ENCODE measurements around the gene ZFHX3.

The ZFHX3 gene

GRCh38 chr16:72808754-72809153, 239.2 kb downstream of the ZFHX3 start:
- Histone ChIP-seq H3K9ac (ENCODE audit: low read length) (no peak overlapping the region), H3K36me3 (ENCODE audit: insufficient read depth, low read length) (peaks cover 24% of the 10 kb centered on the region), H3K9me3 (ENCODE audit: low read length) (no peaks in the 10 kb centered on the region), H3K27me3 (ENCODE audit: control insufficient read depth in 1 of 2, insufficient read depth in 2 of 2, low read length in 2 of 2) (no peaks in the 10 kb centered on the region), H3K27ac (ENCODE audit: low read depth, low read length) (no peak overlapping the region), H3K4me3 (ENCODE audit: low read depth in 1 of 2, low read length in 2 of 2) (no peak overlapping the region), H3K4me1 (ENCODE audit: insufficient read depth, low read length) (no peaks in the 10 kb centered on the region)

- H3K4me3 ChIP-seq (ENCODE audit: low read depth in 1 of 2, low read length in 2 of 2), result no peak overlapping the region
- no peaks in the 10 kb centered on the region for H3K4me1 ChIP-seq (ENCODE audit: insufficient read depth, low read length)
- no peak overlapping the region for H3K9ac ChIP-seq (ENCODE audit: low read length)
- peaks cover 24% of the 10 kb centered on the region for H3K36me3 ChIP-seq (ENCODE audit: insufficient read depth, low read length)
- no peaks in the 10 kb centered on the region for H3K9me3 ChIP-seq (ENCODE audit: low read length)
- no peak overlapping the region for H3K27ac ChIP-seq (ENCODE audit: low read depth, low read length)
- no peaks in the 10 kb centered on the region for H3K27me3 ChIP-seq (ENCODE audit: control insufficient read depth in 1 of 2, insufficient read depth in 2 of 2, low read length in 2 of 2)
Measured at GRCh38 chr16:72807245-72807644, 240.7 kb downstream of the ZFHX3 start.

GRCh38 chr16:72805486-72805885, 242.4 kb downstream of the ZFHX3 start:
- H3K27me3 ChIP-seq (ENCODE audit: control insufficient read depth in 1 of 2, insufficient read depth in 2 of 2, low read length in 2 of 2), result no peaks in the 10 kb centered on the region
- no peak overlapping the region for H3K27ac ChIP-seq (ENCODE audit: low read depth, low read length)
- no peaks in the 10 kb centered on the region for H3K4me1 ChIP-seq (ENCODE audit: insufficient read depth, low read length)
- H3K4me3 ChIP-seq (ENCODE audit: low read depth in 1 of 2, low read length in 2 of 2), result no peak overlapping the region
- H3K36me3 ChIP-seq (ENCODE audit: insufficient read depth, low read length), result peaks cover 15% of the 10 kb centered on the region
- no peaks in the 10 kb centered on the region for H3K9me3 ChIP-seq (ENCODE audit: low read length)
- no peak overlapping the region for H3K9ac ChIP-seq (ENCODE audit: low read length)

GRCh38 chr16:72800524-72801161, 247.3 kb downstream of the ZFHX3 start:
- H3K36me3 ChIP-seq (ENCODE audit: insufficient read depth, low read length), result peaks cover 23% of the 10 kb centered on the region

GRCh38 chr16:72798264-72798663, 249.7 kb downstream of the ZFHX3 start:
- H3K9ac ChIP-seq (ENCODE audit: low read length), result no peak overlapping the region
- H3K9me3 ChIP-seq (ENCODE audit: low read length), result no peaks in the 10 kb centered on the region
- H3K27me3 ChIP-seq (ENCODE audit: control insufficient read depth in 1 of 2, insufficient read depth in 2 of 2, low read length in 2 of 2), result no peaks in the 10 kb centered on the region
- H3K4me3 ChIP-seq (ENCODE audit: low read depth in 1 of 2, low read length in 2 of 2), result no peak overlapping the region
- H3K36me3 ChIP-seq (ENCODE audit: insufficient read depth, low read length), result peaks cover 41% of the 10 kb centered on the region
- H3K4me1 ChIP-seq (ENCODE audit: insufficient read depth, low read length), result peaks cover 22% of the 10 kb centered on the region
- H3K27ac ChIP-seq (ENCODE audit: low read depth, low read length), result peak overlapping the region; percentile 54

More at GRCh38 chr16:72800524-72801161, 247.3 kb downstream of the ZFHX3 start:
- Histone ChIP-seq H3K9me3 (ENCODE audit: low read length) (no peaks in the 10 kb centered on the region), H3K27me3 (ENCODE audit: control insufficient read depth in 1 of 2, insufficient read depth in 2 of 2, low read length in 2 of 2) (no peaks in the 10 kb centered on the region), H3K4me1 (ENCODE audit: insufficient read depth, low read length) (peaks cover 22% of the 10 kb centered on the region), H3K4me3 (ENCODE audit: low read depth in 1 of 2, low read length in 2 of 2) (no peak overlapping the region), H3K27ac (ENCODE audit: low read depth, low read length) (no peak overlapping the region), H3K9ac (ENCODE audit: low read length) (no peak overlapping the region)

- Histone ChIP-seq H3K27ac (ENCODE audit: low read depth, low read length) (peak overlapping the region; percentile 54), H3K4me3 (ENCODE audit: low read depth in 1 of 2, low read length in 2 of 2) (no peak overlapping the region), H3K9ac (ENCODE audit: low read length) (no peak overlapping the region), H3K27me3 (ENCODE audit: control insufficient read depth in 1 of 2, insufficient read depth in 2 of 2, low read length in 2 of 2) (no peaks in the 10 kb centered on the region), H3K4me1 (ENCODE audit: insufficient read depth, low read length) (peaks cover 22% of the 10 kb centered on the region), H3K9me3 (ENCODE audit: low read length) (no peaks in the 10 kb centered on the region), H3K36me3 (ENCODE audit: insufficient read depth, low read length) (peaks cover 48% of the 10 kb centered on the region)
Measured at GRCh38 chr16:72797621-72798020, 250.3 kb downstream of the ZFHX3 start.

GRCh38 chr16:72796222-72796621, 251.7 kb downstream of the ZFHX3 start:
- peaks cover 60% of the 10 kb centered on the region for H3K36me3 ChIP-seq (ENCODE audit: insufficient read depth, low read length)
- no peaks in the 10 kb centered on the region for H3K27me3 ChIP-seq (ENCODE audit: control insufficient read depth in 1 of 2, insufficient read depth in 2 of 2, low read length in 2 of 2)
- H3K4me1 ChIP-seq (ENCODE audit: insufficient read depth, low read length), result peaks cover 22% of the 10 kb centered on the region
- H3K9ac ChIP-seq (ENCODE audit: low read length), result no peak overlapping the region
- no peaks in the 10 kb centered on the region for H3K9me3 ChIP-seq (ENCODE audit: low read length)
- no peak overlapping the region for H3K27ac ChIP-seq (ENCODE audit: low read depth, low read length)
- H3K4me3 ChIP-seq (ENCODE audit: low read depth in 1 of 2, low read length in 2 of 2), result no peak overlapping the region

- H3K9me3 ChIP-seq (ENCODE audit: low read length), result no peaks in the 10 kb centered on the region
- no peaks in the 10 kb centered on the region for H3K27me3 ChIP-seq (ENCODE audit: control insufficient read depth in 1 of 2, insufficient read depth in 2 of 2, low read length in 2 of 2)
- no peak overlapping the region for H3K4me3 ChIP-seq (ENCODE audit: low read depth in 1 of 2, low read length in 2 of 2)
- peaks cover 71% of the 10 kb centered on the region for H3K36me3 ChIP-seq (ENCODE audit: insufficient read depth, low read length)
- H3K27ac ChIP-seq (ENCODE audit: low read depth, low read length), result no peak overlapping the region
- no peak overlapping the region for H3K9ac ChIP-seq (ENCODE audit: low read length)
- H3K4me1 ChIP-seq (ENCODE audit: insufficient read depth, low read length), result peaks cover 22% of the 10 kb centered on the region
Measured at GRCh38 chr16:72794986-72795385, 252.9 kb downstream of the ZFHX3 start.

GRCh38 chr16:72794319-72794718, 253.6 kb downstream of the ZFHX3 start:
- Histone ChIP-seq H3K27ac (ENCODE audit: low read depth, low read length) (no peak overlapping the region), H3K9me3 (ENCODE audit: low read length) (no peaks in the 10 kb centered on the region), H3K4me3 (ENCODE audit: low read depth in 1 of 2, low read length in 2 of 2) (no peak overlapping the region), H3K4me1 (ENCODE audit: insufficient read depth, low read length) (peaks cover 22% of the 10 kb centered on the region), H3K27me3 (ENCODE audit: control insufficient read depth in 1 of 2, insufficient read depth in 2 of 2, low read length in 2 of 2) (no peaks in the 10 kb centered on the region), H3K9ac (ENCODE audit: low read length) (no peak overlapping the region), H3K36me3 (ENCODE audit: insufficient read depth, low read length) (peaks cover 70% of the 10 kb centered on the region)

GRCh38 chr16:72793716-72794115, 254.2 kb downstream of the ZFHX3 start:
- Histone ChIP-seq H3K9me3 (ENCODE audit: low read length) (no peaks in the 10 kb centered on the region), H3K9ac (ENCODE audit: low read length) (no peak overlapping the region), H3K36me3 (ENCODE audit: insufficient read depth, low read length) (peaks cover 66% of the 10 kb centered on the region), H3K27ac (ENCODE audit: low read depth, low read length) (no peak overlapping the region), H3K4me1 (ENCODE audit: insufficient read depth, low read length) (peaks cover 20% of the 10 kb centered on the region), H3K27me3 (ENCODE audit: control insufficient read depth in 1 of 2, insufficient read depth in 2 of 2, low read length in 2 of 2) (no peaks in the 10 kb centered on the region), H3K4me3 (ENCODE audit: low read depth in 1 of 2, low read length in 2 of 2) (no peak overlapping the region)

GRCh38 chr16:72793017-72793416, 254.9 kb downstream of the ZFHX3 start:
- H3K4me1 ChIP-seq (ENCODE audit: insufficient read depth, low read length), result peaks cover 16% of the 10 kb centered on the region
- H3K9ac ChIP-seq (ENCODE audit: low read length), result no peak overlapping the region
- H3K36me3 ChIP-seq (ENCODE audit: insufficient read depth, low read length), result peaks cover 64% of the 10 kb centered on the region
- no peaks in the 10 kb centered on the region for H3K9me3 ChIP-seq (ENCODE audit: low read length)
- no peak overlapping the region for H3K4me3 ChIP-seq (ENCODE audit: low read depth in 1 of 2, low read length in 2 of 2)
- no peaks in the 10 kb centered on the region for H3K27me3 ChIP-seq (ENCODE audit: control insufficient read depth in 1 of 2, insufficient read depth in 2 of 2, low read length in 2 of 2)
- no peak overlapping the region for H3K27ac ChIP-seq (ENCODE audit: low read depth, low read length)

GRCh38 chr16:72791786-72792185, 256.1 kb downstream of the ZFHX3 start:
- Histone ChIP-seq H3K9ac (ENCODE audit: low read length) (no peak overlapping the region), H3K27me3 (ENCODE audit: control insufficient read depth in 1 of 2, insufficient read depth in 2 of 2, low read length in 2 of 2) (no peaks in the 10 kb centered on the region), H3K36me3 (ENCODE audit: insufficient read depth, low read length) (peaks cover 61% of the 10 kb centered on the region), H3K27ac (ENCODE audit: low read depth, low read length) (no peak overlapping the region), H3K4me3 (ENCODE audit: low read depth in 1 of 2, low read length in 2 of 2) (no peak overlapping the region), H3K4me1 (ENCODE audit: insufficient read depth, low read length) (peaks cover 4% of the 10 kb centered on the region), H3K9me3 (ENCODE audit: low read length) (no peaks in the 10 kb centered on the region)
